Spleen (tissue), 7 donors: Measurements from ENCODE around the gene DMRTA1.

Experiments used
- POLR2A ChIP-seq, 3 donors: fragments of 450-650 bp; IDR thresholded peaks; one replicate each; pipeline ENCODE4 v1.5.1; 2017; ENCODE audit warnings: antibody characterized with exemption in 3 of 3, mild to moderate bottlenecking in 1 of 3
- TF ChIP-seq, protein P1 (sequence below), 11 experiments: fragments of 200-600 bp in 7 of 11; fragments of 450-650 bp in 4 of 11; sonication (generic) in 4 of 11; IDR thresholded peaks in 8 of 11; conservative IDR thresholded peaks in 3 of 11; 1 replicate in 7 of 11; 2 replicates in 4 of 11; pipeline versions ENCODE4 v1.4.0 to v1.8.0; 2016 to 2021; ENCODE audit warnings: antibody characterized with exemption in 11 of 11, inconsistent platforms in 4 of 11, mild to moderate bottlenecking in 1 of 11
- donor health status: DM: no; HTN: no; CAD: no; lungs with moderate emphysema.
- donor health status: DM: no; HTN: no; CAD: no.
- donor health status: DM: no; HTN: no; CAD: no.

DNA sequence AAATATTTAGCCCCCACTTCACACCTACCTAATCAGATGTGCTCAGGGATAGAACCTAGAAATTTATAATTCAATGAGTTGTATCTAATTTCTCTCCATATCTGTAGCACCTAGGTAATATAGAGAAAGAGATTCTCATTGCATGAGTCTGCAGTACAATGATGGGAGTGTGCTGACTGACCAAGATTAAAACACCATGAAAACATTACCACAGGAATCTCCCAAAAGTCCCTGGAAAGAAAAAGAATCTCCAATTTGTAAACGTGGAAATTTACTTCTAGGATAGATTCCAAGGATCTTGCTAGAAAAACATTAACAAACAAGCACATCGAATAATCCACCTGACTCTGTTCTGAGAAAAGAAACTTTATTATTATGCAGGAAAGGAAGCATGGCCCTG is 45.0 kb upstream of the DMRTA1 start:
- TF ChIP-seq, protein P1, sequence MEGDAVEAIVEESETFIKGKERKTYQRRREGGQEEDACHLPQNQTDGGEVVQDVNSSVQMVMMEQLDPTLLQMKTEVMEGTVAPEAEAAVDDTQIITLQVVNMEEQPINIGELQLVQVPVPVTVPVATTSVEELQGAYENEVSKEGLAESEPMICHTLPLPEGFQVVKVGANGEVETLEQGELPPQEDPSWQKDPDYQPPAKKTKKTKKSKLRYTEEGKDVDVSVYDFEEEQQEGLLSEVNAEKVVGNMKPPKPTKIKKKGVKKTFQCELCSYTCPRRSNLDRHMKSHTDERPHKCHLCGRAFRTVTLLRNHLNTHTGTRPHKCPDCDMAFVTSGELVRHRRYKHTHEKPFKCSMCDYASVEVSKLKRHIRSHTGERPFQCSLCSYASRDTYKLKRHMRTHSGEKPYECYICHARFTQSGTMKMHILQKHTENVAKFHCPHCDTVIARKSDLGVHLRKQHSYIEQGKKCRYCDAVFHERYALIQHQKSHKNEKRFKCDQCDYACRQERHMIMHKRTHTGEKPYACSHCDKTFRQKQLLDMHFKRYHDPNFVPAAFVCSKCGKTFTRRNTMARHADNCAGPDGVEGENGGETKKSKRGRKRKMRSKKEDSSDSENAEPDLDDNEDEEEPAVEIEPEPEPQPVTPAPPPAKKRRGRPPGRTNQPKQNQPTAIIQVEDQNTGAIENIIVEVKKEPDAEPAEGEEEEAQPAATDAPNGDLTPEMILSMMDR (IDR thresholded peaks at IDR 0.05 in 8 of 11, conservative IDR thresholded peaks at IDR 0.05 in 3 of 11), result no peak
- no peak for TF ChIP-seq POLR2A (IDR thresholded peaks at IDR 0.05)
